Measurements from ENCODE around the gene CCND3. TPM values are rescaled to one million over a fixed set of nuclear protein-coding genes. Genes with fewer than 3 reads are reported as not detected.

Gene CCND3
- total and polyA plus RNA-seq, 4 donors = 45.2 to 51.4 (median 48.0) TPM

GRCh38 chr6:41967312-41968287 is 26.0 kb upstream of the CCND3 start:
- no peaks in the 10 kb centered on the region for H3K36me3 ChIP-seq (ENCODE audit: control insufficient read depth in 1 of 2, insufficient read depth in 2 of 2, low read length in 1 of 2)
- no peaks in the 10 kb centered on the region for H3K4me1 ChIP-seq (ENCODE audit: control insufficient read depth in 1 of 2, insufficient read depth in 2 of 2, low read length in 2 of 2)
- H3K9me3 ChIP-seq (ENCODE audit: control insufficient read depth, low read length) = no peaks in the 10 kb centered on the region
- DNase-seq (no peak), ATAC-seq (ENCODE audit: low FRiP score) (no peak)
- no peak overlapping the region for H3K27ac ChIP-seq (ENCODE audit: low read depth in 1 of 2, low read length in 2 of 2)
- intact Hi-C loops (cut with DNase I) = no loop called here
- 88 to 90% methylated on average over 7 of the region's 7 CpGs for WGBS, 2 donors
- no peak overlapping the region for H3K4me3 ChIP-seq (ENCODE audit: low read length in 2 of 2)
- no peaks in the 10 kb centered on the region for H3K27me3 ChIP-seq (ENCODE audit: control insufficient read depth in 1 of 2, insufficient read depth in 2 of 2, low read length in 1 of 2)

DNA sequence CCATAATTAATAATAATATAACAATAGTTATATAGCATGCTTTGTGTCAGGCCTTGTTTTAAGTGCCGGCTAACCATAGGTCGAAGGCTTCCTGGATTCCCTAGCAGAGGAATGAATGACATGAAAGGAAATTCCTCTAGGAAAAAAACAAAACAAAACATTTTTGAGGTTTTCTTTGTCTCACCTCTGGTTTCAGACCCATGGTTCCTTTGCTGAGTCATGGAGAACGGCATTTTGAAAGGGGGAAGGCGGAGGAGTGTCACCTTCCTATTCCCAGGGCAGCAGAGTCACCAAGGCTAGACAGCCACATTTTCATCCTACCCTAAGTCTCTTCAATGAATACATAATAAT is 25.3 kb upstream of the CCND3 start:
- Histone ChIP-seq H3K36me3 (ENCODE audit: control insufficient read depth in 1 of 2, insufficient read depth in 2 of 2, low read length in 1 of 2) (no peaks in the 10 kb centered on the region), H3K27me3 (ENCODE audit: control insufficient read depth in 1 of 2, insufficient read depth in 2 of 2, low read length in 1 of 2) (no peaks in the 10 kb centered on the region), H3K27ac (ENCODE audit: low read depth in 1 of 2, low read length in 2 of 2) (no peak overlapping the region), H3K4me3 (ENCODE audit: low read length in 2 of 2) (no peak overlapping the region), H3K4me1 (ENCODE audit: control insufficient read depth in 1 of 2, insufficient read depth in 2 of 2, low read length in 2 of 2) (no peaks in the 10 kb centered on the region), H3K9me3 (ENCODE audit: control insufficient read depth, low read length) (no peaks in the 10 kb centered on the region)
- WGBS, 2 donors = 75 to 78% methylated on average over 4 of the region's 4 CpGs
- intact Hi-C loops (cut with DNase I) = no loop called here
- DNase-seq = no peak
- no peak for ATAC-seq (ENCODE audit: low FRiP score)

DNA sequence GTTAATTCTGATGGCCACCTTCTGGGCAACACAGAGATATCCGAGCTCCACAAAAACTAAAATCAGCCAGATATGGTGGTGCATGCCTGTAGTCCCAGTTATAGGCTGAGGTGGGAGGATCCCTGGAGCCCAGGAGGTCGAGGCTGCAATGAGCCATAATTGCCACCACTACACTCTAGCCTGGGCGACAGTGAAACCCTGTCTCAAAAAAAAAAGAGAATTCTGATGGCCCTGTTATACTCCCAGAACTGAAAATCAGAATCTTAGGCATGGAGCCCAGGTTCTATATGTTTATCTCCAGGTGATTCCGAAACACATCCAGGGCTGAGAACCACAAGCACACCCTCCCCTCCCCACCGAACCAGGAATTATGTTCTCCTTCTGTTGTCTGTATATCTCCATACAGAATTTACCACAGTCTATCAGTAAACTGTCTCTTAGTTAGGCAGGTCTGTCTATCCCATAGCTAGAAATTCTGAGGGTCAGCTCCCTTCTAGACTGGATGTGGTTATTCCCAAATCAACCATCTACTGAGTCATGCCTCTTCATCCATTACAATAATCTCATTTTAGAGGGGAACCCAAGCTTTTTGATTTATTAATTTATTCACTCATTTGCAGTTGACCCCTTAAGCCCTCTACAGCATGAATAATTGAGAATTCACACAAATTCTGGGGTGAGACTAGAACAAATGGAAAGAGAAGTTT is 24.8 kb upstream of the CCND3 start:
- Histone ChIP-seq H3K4me3 (ENCODE audit: low read length in 2 of 2) (no peak overlapping the region), H3K27ac (ENCODE audit: low read depth in 1 of 2, low read length in 2 of 2) (no peak overlapping the region), H3K36me3 (ENCODE audit: control insufficient read depth in 1 of 2, insufficient read depth in 2 of 2, low read length in 1 of 2) (no peaks in the 10 kb centered on the region), H3K27me3 (ENCODE audit: control insufficient read depth in 1 of 2, insufficient read depth in 2 of 2, low read length in 1 of 2) (no peaks in the 10 kb centered on the region), H3K9me3 (ENCODE audit: control insufficient read depth, low read length) (no peaks in the 10 kb centered on the region), H3K4me1 (ENCODE audit: control insufficient read depth in 1 of 2, insufficient read depth in 2 of 2, low read length in 2 of 2) (no peaks in the 10 kb centered on the region)
- DNase-seq (no peak), ATAC-seq (ENCODE audit: low FRiP score) (no peak)
- intact Hi-C loops (cut with DNase I) = no loop called here
- WGBS, 2 donors = 73 to 74% methylated on average over 5 of the region's 5 CpGs

DNA sequence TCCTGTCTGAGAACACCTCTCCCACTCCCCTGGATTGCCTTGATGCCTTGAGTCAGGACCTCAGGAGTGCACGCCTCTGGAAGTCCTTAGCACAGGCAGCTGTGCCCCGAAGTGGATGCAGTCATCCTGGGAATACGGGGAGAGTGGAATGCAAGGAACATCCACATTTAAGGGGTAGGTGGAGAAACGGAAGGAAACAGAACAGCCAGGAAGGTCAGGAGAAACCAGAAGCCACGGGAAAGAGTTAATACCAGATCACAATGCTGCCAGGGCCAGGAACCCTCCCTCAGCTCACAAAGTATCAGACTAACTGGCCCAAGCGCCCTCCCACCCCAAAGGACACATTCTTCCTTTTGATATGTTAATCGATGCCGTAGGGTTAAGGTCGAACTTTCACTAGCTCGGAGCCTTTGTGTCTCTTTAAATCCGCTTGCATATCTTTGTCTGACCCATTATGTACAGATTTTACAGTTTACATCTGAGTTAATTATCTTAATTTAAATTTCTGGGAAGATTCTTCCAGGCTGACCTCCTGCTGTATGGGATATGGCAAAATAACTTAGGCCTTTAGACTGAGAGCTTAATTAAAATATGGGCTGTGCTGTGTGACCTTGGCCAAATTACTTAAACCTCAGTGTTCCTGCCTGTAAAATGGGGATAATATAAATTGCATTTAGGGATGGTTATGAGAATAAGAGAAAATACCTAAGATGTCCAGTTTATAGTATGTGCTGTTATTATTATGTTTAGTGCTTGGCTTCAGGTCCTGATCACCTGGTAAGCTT is 24.0 kb upstream of the CCND3 start:
- H3K27ac ChIP-seq (ENCODE audit: low read depth in 1 of 2, low read length in 2 of 2) = no peak overlapping the region
- H3K9me3 ChIP-seq (ENCODE audit: control insufficient read depth, low read length) = no peaks in the 10 kb centered on the region
- ATAC-seq (ENCODE audit: low FRiP score) (no peak), DNase-seq (no peak)
- H3K4me1 ChIP-seq (ENCODE audit: control insufficient read depth in 1 of 2, insufficient read depth in 2 of 2, low read length in 2 of 2) = no peaks in the 10 kb centered on the region
- H3K36me3 ChIP-seq (ENCODE audit: control insufficient read depth in 1 of 2, insufficient read depth in 2 of 2, low read length in 1 of 2) = no peaks in the 10 kb centered on the region
- H3K27me3 ChIP-seq (ENCODE audit: control insufficient read depth in 1 of 2, insufficient read depth in 2 of 2, low read length in 1 of 2) = no peaks in the 10 kb centered on the region
- no peak overlapping the region for H3K4me3 ChIP-seq (ENCODE audit: low read length in 2 of 2)
- intact Hi-C loops (cut with DNase I) = no loop called here
- WGBS, 2 donors = 62 to 68% methylated on average over 11 of the region's 11 CpGs

- 57 to 66% methylated on average over 2 of the region's 2 CpGs for WGBS, 2 donors
- Histone ChIP-seq H3K9me3 (ENCODE audit: control insufficient read depth, low read length) (no peaks in the 10 kb centered on the region), H3K4me3 (ENCODE audit: low read length in 2 of 2) (no peak overlapping the region), H3K27ac (ENCODE audit: low read depth in 1 of 2, low read length in 2 of 2) (no peak overlapping the region), H3K4me1 (ENCODE audit: control insufficient read depth in 1 of 2, insufficient read depth in 2 of 2, low read length in 2 of 2) (no peaks in the 10 kb centered on the region), H3K36me3 (ENCODE audit: control insufficient read depth in 1 of 2, insufficient read depth in 2 of 2, low read length in 1 of 2) (no peaks in the 10 kb centered on the region), H3K27me3 (ENCODE audit: control insufficient read depth in 1 of 2, insufficient read depth in 2 of 2, low read length in 1 of 2) (no peaks in the 10 kb centered on the region)
- intact Hi-C loops (cut with DNase I) = no loop called here
- no peak for ATAC-seq (ENCODE audit: low FRiP score)
- no peak for DNase-seq
Observed at GRCh38 chr6:41964201-41964887, 22.7 kb upstream of the CCND3 start.

GRCh38 chr6:41963371-41963770 is 21.8 kb upstream of the CCND3 start:
- no peaks in the 10 kb centered on the region for H3K27me3 ChIP-seq (ENCODE audit: control insufficient read depth in 1 of 2, insufficient read depth in 2 of 2, low read length in 1 of 2)

DNA sequence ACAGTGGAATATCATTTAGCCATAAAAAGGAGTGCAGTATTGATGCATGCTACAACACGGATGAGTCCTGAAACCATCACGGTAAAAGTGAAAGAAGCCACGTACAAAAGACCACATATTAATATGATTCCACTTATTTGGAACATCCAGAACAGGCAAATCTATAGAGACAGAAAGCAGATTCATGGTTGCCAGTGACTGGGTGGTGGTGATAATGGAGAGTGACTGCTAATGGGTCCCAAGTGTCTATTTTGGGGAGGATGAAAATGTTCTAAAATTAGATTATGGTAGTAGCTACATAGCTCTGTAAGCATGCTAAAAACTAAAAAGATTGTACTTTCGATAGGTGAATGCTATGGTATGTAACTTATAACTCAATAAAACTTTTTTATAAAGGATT is 18.4 kb upstream of the CCND3 start:
- Histone ChIP-seq H3K27ac (ENCODE audit: low read depth in 1 of 2, low read length in 2 of 2) (no peak overlapping the region), H3K9me3 (ENCODE audit: control insufficient read depth, low read length) (no peaks in the 10 kb centered on the region), H3K4me1 (ENCODE audit: control insufficient read depth in 1 of 2, insufficient read depth in 2 of 2, low read length in 2 of 2) (no peaks in the 10 kb centered on the region), H3K4me3 (ENCODE audit: low read length in 2 of 2) (no peak overlapping the region), H3K36me3 (ENCODE audit: control insufficient read depth in 1 of 2, insufficient read depth in 2 of 2, low read length in 1 of 2) (no peaks in the 10 kb centered on the region), H3K27me3 (ENCODE audit: control insufficient read depth in 1 of 2, insufficient read depth in 2 of 2, low read length in 1 of 2) (no peaks in the 10 kb centered on the region)
- ATAC-seq (ENCODE audit: low FRiP score) = no peak
- DNase-seq = no peak
- intact Hi-C loops (cut with DNase I) = no loop called here
- WGBS, 2 donors = 93 to 94% methylated on average over 4 of the region's 4 CpGs

More at GRCh38 chr6:41963371-41963770, 21.8 kb upstream of the CCND3 start:
- no peak for ATAC-seq (ENCODE audit: low FRiP score)
- no peaks in the 10 kb centered on the region for H3K9me3 ChIP-seq (ENCODE audit: control insufficient read depth, low read length)
- no peak overlapping the region for H3K4me3 ChIP-seq (ENCODE audit: low read length in 2 of 2)
- intact Hi-C loops (cut with DNase I) = no loop called here
- no peak for DNase-seq
- WGBS, 2 donors = 20 to 39% methylated on average over 1 of the region's 1 CpG
- no peaks in the 10 kb centered on the region for H3K4me1 ChIP-seq (ENCODE audit: control insufficient read depth in 1 of 2, insufficient read depth in 2 of 2, low read length in 2 of 2)
- no peaks in the 10 kb centered on the region for H3K36me3 ChIP-seq (ENCODE audit: control insufficient read depth in 1 of 2, insufficient read depth in 2 of 2, low read length in 1 of 2)
- H3K27ac ChIP-seq (ENCODE audit: low read depth in 1 of 2, low read length in 2 of 2) = no peak overlapping the region
